ENCODE measurements around the gene LOXHD1. TPM values are rescaled to one million over a fixed set of nuclear protein-coding genes. Genes with fewer than 3 reads are reported as not detected.

Gene LOXHD1
- total and polyA plus RNA-seq, 10 of the 15 experiments (the other 5 are each of a cell fraction or from before 2014, with no cell fraction given), result not detected

GRCh38 chr18:46622451-46622850 lies 34.6 kb downstream of the LOXHD1 start (continued):
- TF ChIP-seq HDAC6 (IDR thresholded peaks at IDR 0.05; ENCODE audit: unreplicated experiment) (no peak), NKRF (conservative IDR thresholded peaks at IDR 0.05) (no peak), ESRRA (IDR thresholded peaks at IDR 0.05; ENCODE audit: low read length) (no peak), YBX1 (IDR thresholded peaks at IDR 0.05) (no peak), IRF3 (IDR thresholded peaks at IDR 0.05) (no peak), NFYB (IDR thresholded peaks at IDR 0.05; ENCODE audit: insufficient read depth, low read depth, low read length) (no peak)

GRCh38 chr18:46621871-46622270 lies 35.1 kb downstream of the LOXHD1 start:
- ATAC-seq, result no peak
- FAIRE-seq, result no peak
- no peak overlapping the region for H2AFZ ChIP-seq (ENCODE audit: control insufficient read depth, low read depth, low read length)
- no peak overlapping the region for H3K4me2 ChIP-seq (ENCODE audit: control insufficient read depth, insufficient read depth)
- SMC1A ChIA-PET (ENCODE audit: uncharacterized antibody, unreplicated experiment), result interaction anchor here (1.6 kb wide), 1 partner anchor 475 kb away, joined by 3 read pairs; no protein-coding TSS in a partner anchor
- WGBS (ENCODE audit: insufficient coverage, insufficient replicate concordance, low lambda C conversion rate, missing lambda C conversion rate), result 25% methylated on average over 2 of the region's 2 CpGs
- TF ChIP-seq FOXK2 (IDR thresholded peaks at IDR 0.05) (no peak), EGR1 (IDR thresholded peaks at IDR 0.05; ENCODE audit: borderline replicate concordance in 1 of 2, low read depth in 2 of 2, low read length in 2 of 2) (no peak), PML (IDR thresholded peaks at IDR 0.05; ENCODE audit: low read length) (no peak), SMAD5 (IDR thresholded peaks at IDR 0.05; ENCODE audit: low read depth) (no peak), RB1 (IDR thresholded peaks at IDR 0.05; ENCODE audit: borderline replicate concordance) (no peak), POU2F2 (IDR thresholded peaks at IDR 0.05; ENCODE audit: borderline replicate concordance, low read depth, low read length) (no peak), CBX3 (IDR thresholded peaks at IDR 0.05; ENCODE audit: borderline replicate concordance, low read depth) (no peak), MEF2A (IDR thresholded peaks at IDR 0.05; ENCODE audit: insufficient read depth, low read depth, low read length) (no peak), MLLT1 (IDR thresholded peaks at IDR 0.05) (no peak)
- no peaks in the 10 kb centered on the region for H3K9me3 ChIP-seq (replicated peaks; ENCODE audit: control insufficient read depth, insufficient read depth, low read length)
- BruUV-seq (replicated peaks), result no TSS peak
- no peaks in the 10 kb centered on the region for H3K36me3 ChIP-seq (ENCODE audit: control insufficient read depth in 2 of 2, insufficient read depth in 2 of 2, low read length in 1 of 2)
- intact Hi-C loops (cut with micrococcal nuclease; ENCODE audit: unreplicated experiment) (no loop called here), in situ Hi-C loops (cut with MboI) (no loop called here)
- H4K20me1 ChIP-seq (ENCODE audit: control insufficient read depth, insufficient read depth), result no peaks in the 10 kb centered on the region
- no peak for DNase-seq (ENCODE audit: low read depth, low spot score)
- CTCF ChIA-PET, result interaction anchor here (1.4 to 1.6 kb wide), 3 partner anchors 66 to 474 kb away, joined by 6 to 9 read pairs (median 7); a partner anchor contains a TSS
- H3K27ac ChIP-seq (ENCODE audit: control insufficient read depth, insufficient read depth), result no peak overlapping the region
- no peaks in the 10 kb centered on the region for H3K27me3 ChIP-seq (replicated peaks in 1 of 2; ENCODE audit: control insufficient read depth in 2 of 2, insufficient read depth in 2 of 2, low read length in 1 of 2)
- POLR2A ChIA-PET, result no interaction called here
- H3K79me2 ChIP-seq (ENCODE audit: control insufficient read depth, insufficient read depth, low read length), result no peaks in the 10 kb centered on the region
- RAD21 ChIA-PET (ENCODE audit: unreplicated experiment), result interaction anchor here (1.2 kb wide), 1 partner anchor 36 kb away, joined by 5 read pairs; no protein-coding TSS in a partner anchor
- H3K9ac ChIP-seq (ENCODE audit: control insufficient read depth, insufficient read depth, low read length), result no peak overlapping the region
- no peak overlapping the region for H3K4me3 ChIP-seq
- no peaks in the 10 kb centered on the region for H3K4me1 ChIP-seq (ENCODE audit: control insufficient read depth, insufficient read depth, low read length)

Data from GM12878 (cell line).